Measurements from ENCODE around the gene TMEM185B.

The TMEM185B gene

DNA sequence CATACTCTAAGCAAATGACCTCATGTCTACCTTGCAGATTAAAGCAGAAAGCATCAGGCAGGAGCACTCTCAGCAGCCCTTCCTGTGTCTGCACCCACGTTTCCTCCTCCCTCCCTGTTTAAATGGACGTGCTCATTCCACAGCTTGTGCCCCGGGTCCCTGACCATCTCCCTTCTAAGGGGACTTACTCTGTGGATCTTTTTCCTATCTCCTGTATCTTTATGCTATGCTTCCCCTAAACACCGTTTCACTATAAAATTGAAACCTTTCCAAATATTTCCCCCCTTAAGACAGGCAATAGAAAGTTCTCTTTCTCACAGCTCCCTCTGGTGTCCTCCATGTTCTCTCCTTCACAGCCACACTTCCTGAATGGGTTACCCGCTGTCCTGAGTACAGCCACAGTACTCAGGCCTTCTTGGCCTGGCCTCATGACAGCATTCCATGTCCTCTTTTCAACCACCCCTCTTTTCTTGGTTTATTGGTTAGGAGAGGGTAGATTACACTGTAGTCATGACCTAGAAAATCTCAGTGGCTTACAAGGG, 41.1 kb downstream of the TMEM185B start:
- peaks cover 44% of the 10 kb centered on the region for H3K4me1 ChIP-seq (ENCODE audit: insufficient read depth, low read length, poor library complexity, severe bottlenecking)
- H3K36me3 ChIP-seq (ENCODE audit: insufficient read depth, low read length): no peaks in the 10 kb centered on the region

DNA sequence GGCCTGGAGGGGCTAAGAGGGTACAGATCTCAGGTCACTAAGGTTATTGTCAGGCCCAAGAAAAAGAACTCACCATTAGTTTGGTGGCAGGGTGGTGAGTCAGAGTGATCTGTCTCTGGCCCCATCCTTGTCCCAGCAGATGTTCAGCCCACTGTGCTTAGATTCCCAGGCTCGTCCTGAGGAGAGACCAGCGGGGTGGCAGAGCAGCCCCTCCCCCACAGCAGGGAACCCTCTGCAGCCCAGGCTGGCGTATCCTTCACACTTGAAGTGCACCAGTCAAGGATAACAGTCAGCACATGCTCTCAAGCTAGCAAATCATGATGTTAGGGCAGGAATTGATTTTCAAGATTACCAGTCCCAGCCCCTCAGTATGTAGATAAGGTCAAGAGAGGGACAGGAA, 43.1 kb downstream of the TMEM185B start:
- Histone ChIP-seq H3K79me2 (ENCODE audit: insufficient read depth, low read length) (no peaks in the 10 kb centered on the region; the same call in 1 of the 2 replicates), H3K9me2 (replicated peaks; ENCODE audit: low read depth, low read length) (no peaks in the 10 kb centered on the region), H3K4me3 (ENCODE audit: low read length, poor library complexity, severe bottlenecking) (no peak overlapping the region), H3K4me1 (ENCODE audit: insufficient read depth, low read length, poor library complexity, severe bottlenecking) (peaks cover 53% of the 10 kb centered on the region), H4K20me1 (ENCODE audit: insufficient read depth, low read length, poor library complexity, severe bottlenecking) (no peaks in the 10 kb centered on the region), H3K9me3 (ENCODE audit: insufficient read depth, low read depth, low read length) (no peaks in the 10 kb centered on the region), H2AFZ (ENCODE audit: low read length) (no peak overlapping the region), H3K9ac (ENCODE audit: low read depth, low read length, poor library complexity, severe bottlenecking) (no peak overlapping the region), H3K36me3 (ENCODE audit: insufficient read depth, low read length) (no peaks in the 10 kb centered on the region), H3K27me3 (ENCODE audit: insufficient read depth, low read length, poor library complexity, severe bottlenecking) (no peaks in the 10 kb centered on the region), H3F3A (ENCODE audit: low read depth) (no peaks in the 10 kb centered on the region), H3K4me2 (ENCODE audit: low read depth, low read length, poor library complexity, severe bottlenecking) (peak overlapping the region; percentile 42)
- TF ChIP-seq EZH2phosphoT487 (IDR thresholded peaks at IDR 0.05; ENCODE audit: borderline replicate concordance): no peak

More for the DNA sequence above, 41.1 kb downstream of the TMEM185B start:
- Histone ChIP-seq H3K79me2 (ENCODE audit: insufficient read depth, low read length) (no peaks in the 10 kb centered on the region; the same call in 1 of the 2 replicates), H3K4me3 (ENCODE audit: low read length, poor library complexity, severe bottlenecking) (no peak overlapping the region), H3K9ac (ENCODE audit: low read depth, low read length, poor library complexity, severe bottlenecking) (peak overlapping the region; percentile 28), H3F3A (ENCODE audit: low read depth) (no peaks in the 10 kb centered on the region), H3K4me2 (ENCODE audit: low read depth, low read length, poor library complexity, severe bottlenecking) (peak overlapping the region; percentile 50), H3K9me3 (ENCODE audit: insufficient read depth, low read depth, low read length) (no peaks in the 10 kb centered on the region), H3K9me2 (replicated peaks; ENCODE audit: low read depth, low read length) (no peaks in the 10 kb centered on the region), H4K20me1 (ENCODE audit: insufficient read depth, low read length, poor library complexity, severe bottlenecking) (no peaks in the 10 kb centered on the region), H3K27me3 (ENCODE audit: insufficient read depth, low read length, poor library complexity, severe bottlenecking) (no peaks in the 10 kb centered on the region), H2AFZ (ENCODE audit: low read length) (peak overlapping the region; percentile 85)
- TF ChIP-seq, protein P1, sequence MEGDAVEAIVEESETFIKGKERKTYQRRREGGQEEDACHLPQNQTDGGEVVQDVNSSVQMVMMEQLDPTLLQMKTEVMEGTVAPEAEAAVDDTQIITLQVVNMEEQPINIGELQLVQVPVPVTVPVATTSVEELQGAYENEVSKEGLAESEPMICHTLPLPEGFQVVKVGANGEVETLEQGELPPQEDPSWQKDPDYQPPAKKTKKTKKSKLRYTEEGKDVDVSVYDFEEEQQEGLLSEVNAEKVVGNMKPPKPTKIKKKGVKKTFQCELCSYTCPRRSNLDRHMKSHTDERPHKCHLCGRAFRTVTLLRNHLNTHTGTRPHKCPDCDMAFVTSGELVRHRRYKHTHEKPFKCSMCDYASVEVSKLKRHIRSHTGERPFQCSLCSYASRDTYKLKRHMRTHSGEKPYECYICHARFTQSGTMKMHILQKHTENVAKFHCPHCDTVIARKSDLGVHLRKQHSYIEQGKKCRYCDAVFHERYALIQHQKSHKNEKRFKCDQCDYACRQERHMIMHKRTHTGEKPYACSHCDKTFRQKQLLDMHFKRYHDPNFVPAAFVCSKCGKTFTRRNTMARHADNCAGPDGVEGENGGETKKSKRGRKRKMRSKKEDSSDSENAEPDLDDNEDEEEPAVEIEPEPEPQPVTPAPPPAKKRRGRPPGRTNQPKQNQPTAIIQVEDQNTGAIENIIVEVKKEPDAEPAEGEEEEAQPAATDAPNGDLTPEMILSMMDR (conservative IDR thresholded peaks at IDR 0.05; ENCODE audit: low read length): peak; percentile 49
- no peak for TF ChIP-seq EZH2phosphoT487 (IDR thresholded peaks at IDR 0.05; ENCODE audit: borderline replicate concordance)

GRCh38 chr2:120179396-120179795, 43.8 kb downstream of the TMEM185B start:
- Histone ChIP-seq H3K9me3 (ENCODE audit: insufficient read depth, low read depth, low read length) (no peaks in the 10 kb centered on the region), H3F3A (ENCODE audit: low read depth) (no peaks in the 10 kb centered on the region), H3K4me2 (ENCODE audit: low read depth, low read length, poor library complexity, severe bottlenecking) (peak overlapping the region; percentile 42), H3K4me3 (ENCODE audit: low read length, poor library complexity, severe bottlenecking) (no peak overlapping the region), H3K79me2 (ENCODE audit: insufficient read depth, low read length) (no peaks in the 10 kb centered on the region; the same call in 1 of the 2 replicates), H3K9me2 (replicated peaks; ENCODE audit: low read depth, low read length) (no peaks in the 10 kb centered on the region), H3K36me3 (ENCODE audit: insufficient read depth, low read length) (no peaks in the 10 kb centered on the region), H3K27me3 (ENCODE audit: insufficient read depth, low read length, poor library complexity, severe bottlenecking) (no peaks in the 10 kb centered on the region), H2AFZ (ENCODE audit: low read length) (no peak overlapping the region), H3K4me1 (ENCODE audit: insufficient read depth, low read length, poor library complexity, severe bottlenecking) (peaks cover 55% of the 10 kb centered on the region), H3K9ac (ENCODE audit: low read depth, low read length, poor library complexity, severe bottlenecking) (no peak overlapping the region), H4K20me1 (ENCODE audit: insufficient read depth, low read length, poor library complexity, severe bottlenecking) (no peaks in the 10 kb centered on the region)
- TF ChIP-seq, protein P1 (conservative IDR thresholded peaks at IDR 0.05; ENCODE audit: low read length): no peak
- TF ChIP-seq EZH2phosphoT487 (IDR thresholded peaks at IDR 0.05; ENCODE audit: borderline replicate concordance): no peak

DNA sequence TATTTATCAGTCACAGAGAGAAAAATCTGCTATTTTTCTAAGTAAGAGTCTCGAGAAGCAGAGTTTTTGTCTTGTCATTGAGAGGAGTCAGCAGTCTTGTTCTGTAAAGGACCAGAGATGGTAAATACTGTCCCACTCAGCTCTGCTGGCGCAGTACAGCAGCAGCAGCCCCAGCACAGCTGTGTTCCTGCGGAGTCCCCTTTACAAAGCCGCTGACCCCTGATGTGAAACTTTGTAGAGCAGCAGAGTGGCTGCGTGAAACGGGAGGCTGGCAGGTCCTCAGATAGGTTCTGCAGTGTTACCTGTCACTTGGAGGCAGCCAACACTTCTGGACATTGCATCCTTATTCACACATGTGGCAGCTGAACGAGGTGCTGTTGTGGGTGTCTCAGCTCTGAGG, 45.2 kb downstream of the TMEM185B start:
- Histone ChIP-seq H3K4me1 (ENCODE audit: insufficient read depth, low read length, poor library complexity, severe bottlenecking) (peaks cover 55% of the 10 kb centered on the region), H3K9ac (ENCODE audit: low read depth, low read length, poor library complexity, severe bottlenecking) (peak overlapping the region; percentile 71), H3K4me2 (ENCODE audit: low read depth, low read length, poor library complexity, severe bottlenecking) (peak overlapping the region; percentile 58), H3F3A (ENCODE audit: low read depth) (no peaks in the 10 kb centered on the region), H3K27me3 (ENCODE audit: insufficient read depth, low read length, poor library complexity, severe bottlenecking) (no peaks in the 10 kb centered on the region), H3K36me3 (ENCODE audit: insufficient read depth, low read length) (no peaks in the 10 kb centered on the region), H3K4me3 (ENCODE audit: low read length, poor library complexity, severe bottlenecking) (peak overlapping the region; percentile 73), H3K9me2 (replicated peaks; ENCODE audit: low read depth, low read length) (no peaks in the 10 kb centered on the region), H4K20me1 (ENCODE audit: insufficient read depth, low read length, poor library complexity, severe bottlenecking) (no peaks in the 10 kb centered on the region), H3K9me3 (ENCODE audit: insufficient read depth, low read depth, low read length) (no peaks in the 10 kb centered on the region), H2AFZ (ENCODE audit: low read length) (no peak overlapping the region), H3K79me2 (ENCODE audit: insufficient read depth, low read length) (no peaks in the 10 kb centered on the region; the same call in 1 of the 2 replicates)
- no peak for TF ChIP-seq EZH2phosphoT487 (IDR thresholded peaks at IDR 0.05; ENCODE audit: borderline replicate concordance)
- TF ChIP-seq, protein P1 (conservative IDR thresholded peaks at IDR 0.05; ENCODE audit: low read length): no peak
